Measurements from ENCODE around the gene MINPP1.

- no peak for TF ChIP-seq ATF3 (IDR thresholded peaks at IDR 0.05)
- no peak for TF ChIP-seq CTCF (IDR thresholded peaks at IDR 0.05 in 2 of 3, conservative IDR thresholded peaks at IDR 0.05 in 1 of 3; ENCODE audit: borderline replicate concordance in 1 of 3, insufficient read depth in 1 of 3, low read depth in 2 of 3, low read length in 2 of 3)
- TF ChIP-seq POLR2AphosphoS5 (IDR thresholded peaks at IDR 0.05; ENCODE audit: low read depth, low read length) = no peak
- no peak for TF ChIP-seq REST (IDR thresholded peaks at IDR 0.05; ENCODE audit: low read depth)
Measured at GRCh38 chr10:87524296-87524695, 19.6 kb downstream of the MINPP1 start.
